ENCODE results near the gene ARMH3. TPM values are rescaled to one million over a fixed set of nuclear protein-coding genes. Genes with fewer than 3 reads are reported as not detected.

ARMH3 gene
- polyA plus RNA-seq, 4 donors, result 18.9 to 23.9 (median 21.6) TPM

- DNase-seq (ENCODE audit: low read depth in 4 of 4, low spot score in 3 of 4), result no peak
Measured at GRCh38 chr10:101816376-101816775, 239.6 kb downstream of the ARMH3 start.

- DNase-seq (ENCODE audit: low read depth in 4 of 4, low spot score in 3 of 4), result no peak
Measured at GRCh38 chr10:101814466-101815071, 241.4 kb downstream of the ARMH3 start.

GRCh38 chr10:101812606-101813005 is 243.4 kb downstream of the ARMH3 start:
- DNase-seq (ENCODE audit: low read depth in 4 of 4, low spot score in 3 of 4), result no peak

GRCh38 chr10:101807158-101807557 is 248.8 kb downstream of the ARMH3 start:
- no peak for DNase-seq (ENCODE audit: low read depth in 4 of 4, low spot score in 3 of 4)

- no peak for DNase-seq (ENCODE audit: low read depth in 4 of 4, low spot score in 3 of 4)
Measured at GRCh38 chr10:101803511-101803910, 252.5 kb downstream of the ARMH3 start.

- DNase-seq (ENCODE audit: low read depth in 4 of 4, low spot score in 3 of 4), result no peak
Measured at GRCh38 chr10:101797403-101798059, 258.4 kb downstream of the ARMH3 start.

Other genes starting within 250 kb of the ARMH3 start
- gene OGA, start 237.7 kb downstream of the ARMH3 start, polyA plus RNA-seq (ENCODE audit: insufficient read length in 4 of 4), result 100 to 1,000 TPM; 124 to 155 (median 144) TPM
- gene KCNIP2, start 212.4 kb downstream of the ARMH3 start, polyA plus RNA-seq (ENCODE audit: insufficient read length in 4 of 4), result 1 to 10 TPM; 3.6 to 5.1 (median 4.2) TPM
- gene HPS6, start 9.2 kb upstream of the ARMH3 start, polyA plus RNA-seq (ENCODE audit: insufficient read length in 4 of 4), result 10 to 100 TPM; 11.1 to 15.6 (median 12.9) TPM
- 100 to 1,000 TPM; 114 to 117 (median 115) TPM for gene LDB1, start 64.2 kb upstream of the ARMH3 start, polyA plus RNA-seq (ENCODE audit: insufficient read length in 4 of 4)
- gene PPRC1, start 76.9 kb upstream of the ARMH3 start, polyA plus RNA-seq (ENCODE audit: insufficient read length in 4 of 4), result 10 to 100 TPM; 27.9 to 36.5 (median 31.7) TPM
- gene NOLC1, start 96.2 kb upstream of the ARMH3 start, polyA plus RNA-seq (ENCODE audit: insufficient read length in 4 of 4), result 100 to 1,000 TPM in 2 of 4 donors, 10 to 100 TPM in 2; 92.7 to 105 (median 97.3) TPM
- 1 to 10 TPM; 2.1 to 3.4 (median 2.5) TPM for gene ELOVL3, start 170.1 kb upstream of the ARMH3 start, polyA plus RNA-seq (ENCODE audit: insufficient read length in 4 of 4)
- gene PITX3, start 185.3 kb upstream of the ARMH3 start, polyA plus RNA-seq (ENCODE audit: insufficient read length in 4 of 4), result 1 to 10 TPM in 2 of 4 donors, under 1 TPM in 2; 0.43 to 1.5 (median 0.94) TPM
- 10 to 100 TPM; 43.1 to 53.1 (median 46.1) TPM for gene GBF1, start 189.4 kb upstream of the ARMH3 start, polyA plus RNA-seq (ENCODE audit: insufficient read length in 4 of 4)

Data from right renal pelvis (tissue), 4 donors.